HG03280 (cell line): ENCODE measurements around the gene DNMT3A.

Source experiments
- ATAC-seq: cut with Tn5 transposase; IDR thresholded peaks from one replicate; pipeline ENCODE4 v1.9.1; 2021; ENCODE audit warnings: mild to moderate bottlenecking, moderate library complexity; ENCODE audit not compliant: unreplicated experiment

DNMT3A gene

GRCh38 chr2:25341753-25342371, at the start of gene DNMT3A:
DNMT3A (minus strand) TSS chr2:25341925; CDS start chr2:25313984, 27,941 bp downstream.
- ATAC-seq, result peak; percentile 37

- ATAC-seq, result no peak
Observed at GRCh38 chr2:25389161-25389560, 47.4 kb upstream of the DNMT3A start.

- ATAC-seq, result peak; percentile 54
Observed at GRCh38 chr2:25388491-25388890, 46.8 kb upstream of the DNMT3A start.

GRCh38 chr2:25387876-25388449, 46.2 kb upstream of the DNMT3A start:
- ATAC-seq, result no peak

- ATAC-seq, result no peak
Observed at GRCh38 chr2:25386971-25387875, 45.5 kb upstream of the DNMT3A start.

GRCh38 chr2:25385910-25386309, 44.2 kb upstream of the DNMT3A start:
- ATAC-seq, result no peak

GRCh38 chr2:25383806-25384205, 42.1 kb upstream of the DNMT3A start:
- no peak for ATAC-seq

- no peak for ATAC-seq
Observed at GRCh38 chr2:25381502-25381901, 39.8 kb upstream of the DNMT3A start.

GRCh38 chr2:25380586-25381375, 39.1 kb upstream of the DNMT3A start:
- ATAC-seq, result no peak

- ATAC-seq, result no peak
Observed at GRCh38 chr2:25380023-25380422, 38.3 kb upstream of the DNMT3A start.

GRCh38 chr2:25379535-25379934, 37.8 kb upstream of the DNMT3A start:
- ATAC-seq, result no peak

- no peak for ATAC-seq
Observed at GRCh38 chr2:25378731-25379490, 37.2 kb upstream of the DNMT3A start.

- ATAC-seq, result no peak
Observed at GRCh38 chr2:25377822-25378421, 36.2 kb upstream of the DNMT3A start.

- ATAC-seq, result peak; percentile 95
Observed at GRCh38 chr2:25376750-25377621, 35.3 kb upstream of the DNMT3A start.

- ATAC-seq, result no peak
Observed at GRCh38 chr2:25375989-25376545, 34.3 kb upstream of the DNMT3A start.

- no peak for ATAC-seq
Observed at GRCh38 chr2:25375371-25375988, 33.8 kb upstream of the DNMT3A start.

- ATAC-seq, result no peak
Observed at GRCh38 chr2:25374827-25375226, 33.1 kb upstream of the DNMT3A start.

GRCh38 chr2:25374411-25374810, 32.7 kb upstream of the DNMT3A start:
- ATAC-seq, result no peak
